CD4-positive, alpha-beta T cell treated with Interleukin-4 for 1 hour (primary cell): Measurements from ENCODE around the gene PTAR1.

Source experiments
- DNase-seq, 2 donors: peaks; one replicate each; pipeline ENCODE4 v3.0.0-alpha.2; 2020 to 2022

Gene PTAR1

GRCh38 chr9:69748304-69748703 is 11.5 kb downstream of the PTAR1 start:
- no peak for DNase-seq

DNA sequence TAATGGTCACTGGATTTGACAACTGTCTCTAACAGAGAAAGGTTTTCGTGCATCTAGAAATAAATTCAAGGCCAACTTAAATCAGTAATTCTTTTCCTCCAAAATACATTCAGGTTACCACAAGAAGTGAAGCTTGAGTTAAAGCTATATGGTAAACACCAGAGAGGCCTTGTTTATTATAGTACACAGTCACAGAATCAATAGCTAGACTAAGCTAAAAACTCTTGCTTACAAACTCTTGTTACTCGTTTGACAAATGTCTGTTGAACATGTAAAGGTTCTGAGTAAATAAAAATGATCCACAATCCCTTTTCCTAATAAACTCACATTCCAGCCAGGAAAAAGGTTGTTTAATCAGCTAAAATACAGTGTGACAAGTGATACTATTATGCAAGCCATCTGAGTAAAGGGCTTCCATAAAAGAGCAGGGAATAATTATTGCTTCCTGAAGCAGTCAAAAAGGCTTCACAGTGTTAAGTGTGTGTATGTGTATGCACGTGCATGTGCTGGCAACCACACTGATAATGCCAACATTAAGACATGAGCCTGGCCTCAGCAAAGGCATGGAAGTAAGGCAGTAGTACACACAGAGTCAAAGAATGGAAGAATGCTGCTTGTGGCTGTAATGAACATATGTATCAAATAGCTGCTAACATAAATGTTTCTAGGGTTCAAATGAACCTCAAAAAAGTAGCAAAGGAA is 12.8 kb downstream of the PTAR1 start:
- DNase-seq = no peak

GRCh38 chr9:69745716-69746437 is 13.9 kb downstream of the PTAR1 start:
- no peak for DNase-seq

- no peak for DNase-seq
Observed at GRCh38 chr9:69744688-69745380, 15.0 kb downstream of the PTAR1 start.

- no peak for DNase-seq
Observed at GRCh38 chr9:69743930-69744329, 15.9 kb downstream of the PTAR1 start.

- no peak for DNase-seq
Observed at GRCh38 chr9:69740872-69741505, 18.8 kb downstream of the PTAR1 start.

DNA sequence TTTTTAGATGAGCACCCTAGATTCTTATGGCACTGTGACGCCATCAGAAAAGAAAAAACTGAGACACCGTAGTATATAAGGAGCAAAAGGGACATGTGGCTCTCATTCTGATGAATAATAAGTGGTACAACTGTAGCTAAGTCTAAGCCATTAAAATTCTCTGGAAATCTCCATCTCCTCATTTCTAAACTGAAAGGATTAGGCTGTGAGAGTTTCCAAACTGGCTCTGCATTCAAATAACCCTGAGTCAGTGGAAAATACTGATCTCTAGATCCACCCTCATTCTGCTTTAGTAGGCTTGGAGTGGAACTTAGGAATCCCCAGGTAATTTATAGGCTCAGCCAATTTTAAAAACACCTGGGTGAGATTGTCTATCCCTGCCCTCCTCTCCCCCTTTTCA is 28.5 kb downstream of the PTAR1 start:
- DNase-seq = no peak

DNA sequence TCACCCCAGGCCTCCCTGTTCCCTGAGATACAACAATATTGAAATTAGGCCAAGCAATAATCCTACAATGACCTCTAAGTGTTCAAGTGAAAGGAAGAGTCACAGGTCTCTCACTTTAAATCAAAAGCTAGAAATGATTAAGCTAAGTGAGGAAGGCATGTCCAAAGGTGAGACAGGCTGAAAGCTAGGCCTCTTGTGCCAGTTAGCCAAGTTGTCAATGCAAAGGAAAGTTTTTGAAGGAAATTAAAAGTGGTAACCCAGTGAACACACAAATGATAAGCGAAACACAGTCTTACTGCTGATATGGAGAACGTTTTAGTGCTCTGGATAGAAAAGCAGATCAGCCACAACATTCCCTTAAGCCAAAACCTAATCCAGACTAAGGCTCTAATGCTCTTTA is 39.8 kb downstream of the PTAR1 start:
- no peak for DNase-seq

DNA sequence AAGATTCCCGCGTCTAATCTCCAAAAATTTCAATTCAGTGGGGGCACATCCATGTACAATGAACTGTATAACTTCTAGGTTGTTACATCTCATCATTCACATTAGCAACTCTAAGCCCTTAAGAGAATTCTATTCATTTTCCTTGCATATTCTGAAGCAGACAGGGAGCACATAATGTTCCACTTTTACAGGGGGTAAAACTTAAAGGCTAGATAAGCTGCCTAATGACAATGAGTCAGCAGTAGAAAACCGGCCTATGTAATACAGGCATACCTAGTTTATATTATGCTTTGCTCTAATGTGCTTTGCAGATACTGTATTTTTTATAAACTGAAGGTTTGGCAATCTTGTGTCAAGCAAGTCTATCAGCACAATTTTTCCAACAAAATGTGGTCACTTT is 40.4 kb downstream of the PTAR1 start:
- no peak for DNase-seq

- no peak for DNase-seq
Observed at GRCh38 chr9:69718218-69718617, 41.6 kb downstream of the PTAR1 start.

DNA sequence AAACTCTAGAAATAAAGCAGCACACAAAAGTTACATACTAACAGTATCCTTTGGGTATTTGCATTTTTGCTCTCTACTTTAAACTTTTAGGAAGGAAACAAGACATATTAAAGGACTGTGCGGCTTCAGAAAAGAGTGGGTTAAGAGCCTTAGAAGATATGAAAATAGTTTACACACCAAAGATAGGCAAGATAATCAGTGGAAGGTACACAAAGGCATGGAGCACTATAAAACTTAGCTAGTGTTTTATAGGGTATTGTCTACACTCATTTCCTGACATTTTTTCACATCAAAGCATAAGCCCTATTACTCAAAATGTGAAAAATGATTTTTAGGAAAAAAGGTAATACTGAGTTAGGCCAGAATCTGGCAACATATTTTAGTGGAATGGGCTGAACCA is 44.0 kb downstream of the PTAR1 start:
- no peak for DNase-seq

GRCh38 chr9:69715096-69715495 is 44.7 kb downstream of the PTAR1 start:
- no peak for DNase-seq

DNA sequence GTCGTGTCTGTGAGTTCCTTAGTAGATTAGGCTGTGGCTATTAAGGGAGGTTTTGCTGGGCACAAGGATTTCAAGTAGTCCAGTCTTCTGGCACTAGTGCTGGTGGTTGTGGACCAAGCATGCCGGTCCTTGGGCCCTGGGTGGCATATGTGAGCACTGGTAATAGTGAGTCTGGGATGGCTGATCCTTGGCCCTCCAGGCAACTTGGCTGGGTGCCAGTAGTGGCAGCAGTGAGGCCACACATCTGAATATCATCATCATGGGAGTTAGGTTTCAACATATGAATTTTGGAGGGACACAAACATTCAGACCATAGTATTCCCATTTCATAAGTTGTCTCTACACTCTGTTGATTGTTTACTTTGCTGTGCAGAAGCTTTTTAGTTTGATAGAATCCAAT is 62.3 kb downstream of the PTAR1 start:
- no peak for DNase-seq

DNA sequence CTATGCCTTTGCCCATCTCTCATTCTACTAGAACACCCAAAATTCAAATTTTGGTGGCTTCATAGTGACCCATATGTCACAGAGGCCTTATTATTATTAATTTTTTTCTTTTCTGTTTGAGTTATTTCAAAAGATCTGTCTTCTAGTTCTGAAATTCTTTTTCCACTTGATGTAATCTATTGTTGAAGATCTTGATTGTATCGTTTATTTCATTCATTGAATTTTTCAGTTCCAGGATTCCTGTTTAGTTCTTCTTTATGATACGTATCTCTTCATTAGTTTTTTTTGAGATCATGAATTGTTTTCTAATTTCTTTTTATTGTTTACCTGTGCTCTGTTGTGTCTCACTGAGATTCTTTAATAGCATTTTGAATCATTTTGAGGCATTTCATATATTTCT is 63.0 kb downstream of the PTAR1 start:
- DNase-seq = no peak

GRCh38 chr9:69689991-69690538 is 69.7 kb downstream of the PTAR1 start:
- no peak for DNase-seq

GRCh38 chr9:69683927-69684326 is 75.9 kb downstream of the PTAR1 start:
- no peak for DNase-seq

DNA sequence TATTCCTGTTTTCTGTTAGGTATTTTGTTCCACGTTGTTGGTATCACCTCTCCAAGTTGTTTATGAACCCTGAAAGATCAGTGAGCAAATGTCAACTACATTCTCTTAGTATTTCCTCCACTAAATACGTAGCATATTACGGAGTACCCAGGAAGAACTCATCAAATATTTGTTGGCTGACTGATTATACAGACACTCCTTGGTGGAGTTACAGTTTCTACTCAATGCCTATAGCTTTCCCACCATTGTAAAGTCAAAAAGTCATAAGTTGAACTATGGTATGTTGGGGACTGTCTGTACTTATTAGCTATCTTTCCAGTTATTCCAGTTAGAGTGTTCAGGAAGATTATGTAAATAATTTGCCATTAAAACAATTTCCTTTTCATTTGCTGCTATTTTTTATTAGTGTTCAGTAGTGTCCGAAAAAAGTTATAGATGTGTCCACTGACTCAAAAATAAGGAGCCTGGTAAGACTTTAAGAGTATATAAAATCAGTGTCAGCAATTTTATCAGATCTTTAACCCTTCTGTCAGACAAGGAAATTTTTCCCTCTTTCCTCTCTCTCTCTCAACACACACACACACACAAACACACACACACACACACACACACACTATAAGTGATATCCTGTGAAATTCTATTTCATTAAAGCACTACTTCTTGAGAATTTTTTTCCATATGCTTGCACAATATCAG is 80.8 kb downstream of the PTAR1 start:
- no peak for DNase-seq

DNA sequence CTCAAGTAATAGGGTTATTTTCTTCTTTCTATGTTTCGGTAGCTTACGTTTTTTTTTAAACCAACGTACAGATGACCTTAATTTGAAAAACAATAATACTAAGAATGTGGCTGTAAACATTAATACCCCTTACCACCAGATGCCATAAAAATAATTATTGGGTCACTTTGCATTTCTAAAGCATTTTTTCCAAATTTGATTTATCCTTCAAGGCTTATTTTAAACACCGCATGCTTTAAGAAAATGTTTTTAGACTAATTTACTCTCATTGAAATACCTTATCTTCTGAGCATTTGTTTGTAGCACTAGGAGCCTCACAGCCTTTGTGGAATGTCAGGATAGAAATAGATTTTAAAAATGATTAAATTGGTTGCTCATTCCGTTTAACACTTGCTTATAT is 81.9 kb downstream of the PTAR1 start:
- DNase-seq = no peak

GRCh38 chr9:69675563-69675962 is 84.2 kb downstream of the PTAR1 start:
- DNase-seq = no peak

DNA sequence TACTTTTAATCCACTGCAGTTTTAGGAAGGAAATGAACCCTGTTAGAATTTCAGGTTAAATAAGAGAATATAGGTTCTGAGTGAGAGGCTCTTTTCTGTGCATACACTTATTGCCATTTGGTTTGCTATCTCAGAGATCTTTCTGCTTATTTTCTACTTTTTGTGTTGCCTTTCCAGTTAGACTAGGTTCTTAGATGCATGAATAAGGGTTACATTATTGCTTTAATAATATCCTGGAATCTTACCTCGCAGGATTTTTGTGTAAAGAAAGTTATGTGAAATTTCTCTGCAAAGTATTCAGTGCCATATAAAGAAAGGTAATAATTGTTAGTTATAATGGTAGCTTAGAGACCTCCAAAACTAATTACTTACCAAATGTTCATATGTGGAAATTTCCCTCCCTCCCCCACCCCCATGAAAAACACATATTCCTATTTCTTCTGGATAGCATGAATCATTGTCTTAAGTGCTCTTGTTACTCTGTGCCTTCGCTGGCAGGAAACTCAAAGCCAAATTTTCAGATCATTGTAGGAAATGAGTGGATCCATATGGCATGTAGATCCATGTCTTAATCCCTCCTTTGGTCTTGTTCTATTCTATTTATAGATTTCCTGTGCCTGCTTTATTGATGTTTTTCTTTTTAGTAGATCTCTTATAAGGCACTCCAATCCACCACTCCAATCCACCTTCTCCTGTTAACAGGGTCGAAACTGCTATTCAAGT is 84.9 kb downstream of the PTAR1 start:
- no peak for DNase-seq

DNA sequence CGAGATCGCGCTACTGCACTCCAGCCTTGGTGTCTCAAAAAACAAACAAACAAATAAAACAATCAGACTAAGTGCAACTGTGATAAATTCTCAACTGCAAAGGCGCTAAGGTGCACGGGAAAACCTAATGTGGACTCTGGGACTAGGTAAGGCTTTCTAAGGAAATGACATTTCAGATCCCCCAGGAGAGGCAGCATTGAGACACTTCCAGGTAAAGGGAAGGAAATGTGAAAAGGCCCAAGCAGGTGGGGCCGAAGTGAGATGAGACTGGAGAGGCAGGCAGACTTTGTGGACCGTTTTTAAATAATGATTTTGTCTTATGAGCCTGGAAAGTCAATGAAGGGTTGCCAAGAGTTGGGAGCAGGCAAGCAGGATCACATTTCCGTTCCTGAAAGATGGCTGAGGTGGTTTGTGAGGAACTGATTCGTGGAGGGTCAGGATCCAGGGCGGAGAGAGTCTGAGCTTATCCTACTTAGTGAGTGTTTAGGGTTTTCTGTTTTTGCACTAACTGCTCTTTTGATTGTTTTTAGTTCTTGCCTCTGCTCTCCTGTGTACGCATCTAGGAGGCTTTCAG is 85.6 kb downstream of the PTAR1 start:
- no peak for DNase-seq

DNA sequence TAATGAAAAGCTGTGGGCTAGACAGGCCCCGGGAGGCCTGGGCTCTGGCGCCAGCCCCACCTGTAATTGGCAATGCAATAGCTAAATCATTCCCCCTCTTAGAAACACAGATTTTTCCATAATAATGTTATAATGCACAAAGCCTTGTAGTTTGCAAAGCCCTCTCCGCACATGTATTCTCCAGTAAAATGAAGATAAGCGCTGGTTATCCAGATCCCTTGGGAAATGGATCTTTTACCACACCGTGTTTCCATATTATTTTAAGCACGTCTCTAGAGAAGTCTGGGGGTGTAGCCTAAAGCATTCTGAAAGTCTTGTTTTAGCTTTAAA is 86.5 kb downstream of the PTAR1 start:
- no peak for DNase-seq
